Measurements from ENCODE around the gene PKLR.

The PKLR gene

DNA sequence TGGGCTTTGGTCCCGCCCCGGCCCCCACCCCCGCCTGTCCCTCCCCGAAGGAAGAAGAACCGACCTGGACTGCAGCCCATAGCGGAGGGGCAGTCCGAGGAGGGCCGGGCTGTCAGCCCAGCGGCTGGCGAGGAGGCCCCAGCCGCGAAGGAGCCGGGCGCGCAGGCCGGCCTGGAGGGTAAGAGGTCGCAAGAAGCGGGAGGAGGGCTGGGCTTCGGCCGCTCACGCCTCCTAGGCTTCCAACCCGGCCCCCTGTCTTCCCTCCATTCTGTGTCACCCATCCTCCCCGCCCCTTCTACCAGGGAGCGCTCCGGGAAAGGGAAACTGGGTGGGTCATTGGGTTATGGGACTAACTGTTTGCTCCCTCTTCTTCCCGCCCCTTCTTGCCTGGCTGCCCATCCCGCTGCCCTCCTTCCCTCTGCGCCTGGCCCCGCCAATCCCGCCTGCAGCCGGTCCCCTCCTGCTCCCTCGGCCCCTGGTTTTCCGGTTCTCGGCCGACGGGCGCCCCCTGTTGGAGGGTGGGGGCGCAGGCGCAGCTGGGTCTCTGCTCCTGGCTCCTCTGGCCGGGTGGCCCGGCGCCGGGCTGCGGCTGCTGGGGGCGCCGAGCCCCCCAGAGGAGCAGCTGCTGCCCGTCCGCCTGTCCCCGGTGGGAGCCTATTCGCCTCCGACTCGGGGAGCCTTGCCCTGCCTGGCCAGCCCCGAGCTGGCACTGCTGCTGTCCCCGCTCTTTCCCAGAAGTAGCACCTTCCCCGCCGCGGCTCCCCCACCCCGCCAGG is 21.9 kb upstream of the PKLR start:
- Histone ChIP-seq H3K9me2 (replicated peaks; ENCODE audit: insufficient read depth, low read length) (no peaks in the 10 kb centered on the region), H3K79me2 (ENCODE audit: low read length) (no peaks in the 10 kb centered on the region), H3K9ac (ENCODE audit: low read length) (peak overlapping the region; percentile 74; the same call in 1 of the 2 replicates), H3K4me1 (ENCODE audit: low read length) (0 out of 2 replicates have a peak, but pooled peaks cover 7% of the 10 kb centered on the region), H3F3A (ENCODE audit: insufficient read depth, low read length) (peaks cover 47% of the 10 kb centered on the region), H3K9me3 (replicated peaks; ENCODE audit: insufficient read depth, low read length) (no peaks in the 10 kb centered on the region), H3K27ac (ENCODE audit: low read length) (peak overlapping the region; percentile 72; the same call in 1 of the 2 replicates), H3K4me2 (ENCODE audit: low read depth, low read length) (peak overlapping the region; percentile 99), H3K27me3 (replicated peaks; ENCODE audit: insufficient read depth, low read length) (no peaks in the 10 kb centered on the region), H3K4me3 (ENCODE audit: low read length) (peak overlapping the region; percentile 93), H3K36me3 (replicated peaks; ENCODE audit: insufficient read depth, low read length) (0 out of 2 replicates have a peak, but pooled peaks cover 5% of the 10 kb centered on the region), H2AFZ (ENCODE audit: low read length) (peak overlapping the region; percentile 100), H4K20me1 (ENCODE audit: insufficient read depth, low read length) (no peaks in the 10 kb centered on the region)
- no peak for TF ChIP-seq EZH2phosphoT487 (IDR thresholded peaks at IDR 0.05; ENCODE audit: low read length)
- TF ChIP-seq, protein P1, sequence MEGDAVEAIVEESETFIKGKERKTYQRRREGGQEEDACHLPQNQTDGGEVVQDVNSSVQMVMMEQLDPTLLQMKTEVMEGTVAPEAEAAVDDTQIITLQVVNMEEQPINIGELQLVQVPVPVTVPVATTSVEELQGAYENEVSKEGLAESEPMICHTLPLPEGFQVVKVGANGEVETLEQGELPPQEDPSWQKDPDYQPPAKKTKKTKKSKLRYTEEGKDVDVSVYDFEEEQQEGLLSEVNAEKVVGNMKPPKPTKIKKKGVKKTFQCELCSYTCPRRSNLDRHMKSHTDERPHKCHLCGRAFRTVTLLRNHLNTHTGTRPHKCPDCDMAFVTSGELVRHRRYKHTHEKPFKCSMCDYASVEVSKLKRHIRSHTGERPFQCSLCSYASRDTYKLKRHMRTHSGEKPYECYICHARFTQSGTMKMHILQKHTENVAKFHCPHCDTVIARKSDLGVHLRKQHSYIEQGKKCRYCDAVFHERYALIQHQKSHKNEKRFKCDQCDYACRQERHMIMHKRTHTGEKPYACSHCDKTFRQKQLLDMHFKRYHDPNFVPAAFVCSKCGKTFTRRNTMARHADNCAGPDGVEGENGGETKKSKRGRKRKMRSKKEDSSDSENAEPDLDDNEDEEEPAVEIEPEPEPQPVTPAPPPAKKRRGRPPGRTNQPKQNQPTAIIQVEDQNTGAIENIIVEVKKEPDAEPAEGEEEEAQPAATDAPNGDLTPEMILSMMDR (IDR thresholded peaks at IDR 0.05; ENCODE audit: low read length) = peak; percentile 98
- TF ChIP-seq EZH2 (optimal IDR thresholded peaks at IDR 0.05; ENCODE audit: low read depth, low read length) = no peak
- DNase-seq = peak; percentile 92

DNA sequence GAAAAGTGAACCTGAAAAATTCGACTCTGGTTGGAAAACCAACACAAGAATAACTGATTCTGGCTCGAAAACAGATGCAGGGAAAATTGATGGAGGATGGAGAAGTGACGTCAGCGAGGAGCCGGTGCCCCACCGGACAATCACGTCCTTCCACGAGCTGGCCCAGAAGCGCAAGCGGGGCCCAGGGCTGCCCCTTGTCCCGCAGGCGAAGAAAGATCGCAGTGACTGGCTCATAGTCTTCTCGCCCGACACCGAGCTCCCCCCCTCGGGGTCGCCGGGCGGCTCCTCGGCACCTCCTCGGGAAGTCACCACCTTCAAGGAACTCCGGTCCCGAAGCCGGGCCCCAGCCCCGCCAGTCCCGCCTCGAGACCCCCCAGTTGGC is 21.3 kb upstream of the PKLR start:
- Histone ChIP-seq H3K79me2 (ENCODE audit: low read length) (no peaks in the 10 kb centered on the region), H4K20me1 (ENCODE audit: insufficient read depth, low read length) (no peaks in the 10 kb centered on the region), H3K9me2 (replicated peaks; ENCODE audit: insufficient read depth, low read length) (no peaks in the 10 kb centered on the region), H3F3A (ENCODE audit: insufficient read depth, low read length) (peaks cover 49% of the 10 kb centered on the region), H2AFZ (ENCODE audit: low read length) (no peak overlapping the region), H3K4me3 (ENCODE audit: low read length) (peak overlapping the region; percentile 93; the same call in 1 of the 2 replicates), H3K27ac (ENCODE audit: low read length) (no peak overlapping the region), H3K4me2 (ENCODE audit: low read depth, low read length) (peak overlapping the region; percentile 99), H3K4me1 (ENCODE audit: low read length) (0 out of 2 replicates have a peak, but pooled peaks cover 7% of the 10 kb centered on the region), H3K9ac (ENCODE audit: low read length) (no peak overlapping the region), H3K36me3 (replicated peaks; ENCODE audit: insufficient read depth, low read length) (0 out of 2 replicates have a peak, but pooled peaks cover 7% of the 10 kb centered on the region), H3K9me3 (replicated peaks; ENCODE audit: insufficient read depth, low read length) (no peaks in the 10 kb centered on the region), H3K27me3 (replicated peaks; ENCODE audit: insufficient read depth, low read length) (no peaks in the 10 kb centered on the region)
- DNase-seq = no peak
- TF ChIP-seq EZH2 (optimal IDR thresholded peaks at IDR 0.05; ENCODE audit: low read depth, low read length) (no peak), EZH2phosphoT487 (IDR thresholded peaks at IDR 0.05; ENCODE audit: low read length) (no peak)
- TF ChIP-seq, protein P1 (IDR thresholded peaks at IDR 0.05; ENCODE audit: low read length) = no peak

DNA sequence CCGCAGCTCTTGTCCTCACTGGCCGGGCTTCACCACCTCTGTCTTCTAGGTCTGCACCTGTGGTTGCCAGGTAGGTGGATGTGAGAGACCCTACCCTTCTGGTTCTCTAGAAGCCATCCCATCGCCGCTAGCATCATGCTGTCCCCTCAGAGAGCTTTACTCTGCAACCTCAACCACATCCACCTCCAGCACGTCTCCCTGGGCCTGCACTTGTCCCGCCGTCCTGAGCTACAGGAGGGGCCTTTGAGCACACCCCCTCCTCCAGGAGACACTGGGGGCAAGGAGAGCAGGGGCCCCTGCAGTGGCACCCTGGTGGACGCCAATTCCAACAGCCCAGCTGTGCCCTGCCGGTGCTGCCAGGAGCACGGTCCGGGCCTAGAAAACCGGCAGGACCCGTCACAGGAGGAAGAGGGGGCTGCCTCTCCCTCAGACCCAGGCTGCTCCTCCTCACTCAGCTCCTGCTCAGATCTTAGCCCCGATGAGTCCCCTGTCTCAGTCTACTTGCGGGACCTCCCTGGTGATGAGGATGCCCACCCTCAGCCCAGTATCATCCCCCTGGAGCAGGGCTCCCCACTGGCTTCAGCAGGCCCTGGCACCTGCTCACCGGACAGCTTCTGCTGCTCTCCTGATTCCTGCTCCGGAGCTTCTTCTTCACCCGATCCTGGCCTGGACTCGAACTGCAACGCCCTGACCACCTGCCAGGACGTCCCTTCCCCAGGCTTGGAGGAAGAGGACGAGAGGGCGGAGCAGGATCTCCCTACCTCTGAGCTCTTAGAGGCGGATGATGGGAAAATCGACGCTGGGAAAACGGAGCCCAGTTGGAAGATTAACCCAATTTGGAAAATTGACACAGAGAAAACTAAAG is 20.6 kb upstream of the PKLR start:
- Histone ChIP-seq H3K9ac (ENCODE audit: low read length) (no peak overlapping the region), H3K36me3 (replicated peaks; ENCODE audit: insufficient read depth, low read length) (0 out of 2 replicates have a peak, but pooled peaks cover 7% of the 10 kb centered on the region), H4K20me1 (ENCODE audit: insufficient read depth, low read length) (no peaks in the 10 kb centered on the region), H3K9me2 (replicated peaks; ENCODE audit: insufficient read depth, low read length) (no peaks in the 10 kb centered on the region), H3K79me2 (ENCODE audit: low read length) (no peaks in the 10 kb centered on the region), H3K4me3 (ENCODE audit: low read length) (no peak overlapping the region), H2AFZ (ENCODE audit: low read length) (no peak overlapping the region), H3F3A (ENCODE audit: insufficient read depth, low read length) (peaks cover 49% of the 10 kb centered on the region), H3K4me2 (ENCODE audit: low read depth, low read length) (peak overlapping the region; percentile 99; the same call in 1 of the 2 replicates), H3K27ac (ENCODE audit: low read length) (no peak overlapping the region), H3K27me3 (replicated peaks; ENCODE audit: insufficient read depth, low read length) (no peaks in the 10 kb centered on the region), H3K4me1 (ENCODE audit: low read length) (0 out of 2 replicates have a peak, but pooled peaks cover 7% of the 10 kb centered on the region), H3K9me3 (replicated peaks; ENCODE audit: insufficient read depth, low read length) (no peaks in the 10 kb centered on the region)
- TF ChIP-seq EZH2 (optimal IDR thresholded peaks at IDR 0.05; ENCODE audit: low read depth, low read length) (no peak), EZH2phosphoT487 (IDR thresholded peaks at IDR 0.05; ENCODE audit: low read length) (no peak)
- TF ChIP-seq, protein P1 (IDR thresholded peaks at IDR 0.05; ENCODE audit: low read length) = no peak
- no peak for DNase-seq

Data from MM.1S (cell line).